NOMO-1 treated with dmso at 0.1 percent for 144 hours (cell line): ENCODE data around the gene RASSF3.
"Not testable (repeated sequence)": the region's sequence is repeated elsewhere in the genome, so short reads cannot be mapped to it uniquely, and the experiment has no call there.

Source experiments
- DNase-seq: peaks from one replicate; lab custom pipeline; 2025; ENCODE audit not compliant: unreplicated experiment; lab: John Stamatoyannopoulos, UW

The RASSF3 gene, protein sequence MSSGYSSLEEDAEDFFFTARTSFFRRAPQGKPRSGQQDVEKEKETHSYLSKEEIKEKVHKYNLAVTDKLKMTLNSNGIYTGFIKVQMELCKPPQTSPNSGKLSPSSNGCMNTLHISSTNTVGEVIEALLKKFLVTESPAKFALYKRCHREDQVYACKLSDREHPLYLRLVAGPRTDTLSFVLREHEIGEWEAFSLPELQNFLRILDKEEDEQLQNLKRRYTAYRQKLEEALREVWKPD

DNA sequence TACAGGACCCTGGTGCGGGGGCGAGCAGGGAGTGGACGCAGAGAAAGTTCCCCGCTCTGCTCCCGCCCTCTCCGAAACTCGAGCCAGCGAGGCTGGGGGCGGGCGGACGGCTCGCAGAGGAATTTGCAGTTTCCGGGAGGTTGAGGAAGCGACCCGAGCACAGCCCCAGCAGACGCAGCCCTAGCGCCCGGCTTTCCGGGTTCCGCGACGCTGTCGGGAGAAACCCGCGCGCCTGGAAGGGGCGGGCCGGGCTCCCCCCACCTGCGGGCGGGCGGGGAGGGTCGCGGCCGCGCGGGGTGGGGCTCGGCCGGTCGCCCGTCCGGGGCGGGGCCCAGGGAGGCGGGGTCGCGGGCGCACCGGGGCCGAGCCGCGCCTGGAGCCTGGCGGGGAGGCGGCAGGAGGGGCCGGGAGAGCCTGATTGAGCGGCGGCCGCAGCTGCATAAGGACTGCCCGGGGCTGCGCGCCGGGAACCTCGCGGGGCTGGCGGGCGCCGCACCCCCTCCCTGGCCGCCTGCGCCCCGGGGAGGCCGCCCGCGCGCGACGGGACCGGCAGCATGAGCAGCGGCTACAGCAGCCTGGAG, at the start of gene RASSF3:
Gene RASSF3 (plus strand): TSS at position 417 of the 581 bp plus-strand sequence. CDS start 138 bp downstream, at position 555.
- DNase-seq: peak; percentile 72

DNA sequence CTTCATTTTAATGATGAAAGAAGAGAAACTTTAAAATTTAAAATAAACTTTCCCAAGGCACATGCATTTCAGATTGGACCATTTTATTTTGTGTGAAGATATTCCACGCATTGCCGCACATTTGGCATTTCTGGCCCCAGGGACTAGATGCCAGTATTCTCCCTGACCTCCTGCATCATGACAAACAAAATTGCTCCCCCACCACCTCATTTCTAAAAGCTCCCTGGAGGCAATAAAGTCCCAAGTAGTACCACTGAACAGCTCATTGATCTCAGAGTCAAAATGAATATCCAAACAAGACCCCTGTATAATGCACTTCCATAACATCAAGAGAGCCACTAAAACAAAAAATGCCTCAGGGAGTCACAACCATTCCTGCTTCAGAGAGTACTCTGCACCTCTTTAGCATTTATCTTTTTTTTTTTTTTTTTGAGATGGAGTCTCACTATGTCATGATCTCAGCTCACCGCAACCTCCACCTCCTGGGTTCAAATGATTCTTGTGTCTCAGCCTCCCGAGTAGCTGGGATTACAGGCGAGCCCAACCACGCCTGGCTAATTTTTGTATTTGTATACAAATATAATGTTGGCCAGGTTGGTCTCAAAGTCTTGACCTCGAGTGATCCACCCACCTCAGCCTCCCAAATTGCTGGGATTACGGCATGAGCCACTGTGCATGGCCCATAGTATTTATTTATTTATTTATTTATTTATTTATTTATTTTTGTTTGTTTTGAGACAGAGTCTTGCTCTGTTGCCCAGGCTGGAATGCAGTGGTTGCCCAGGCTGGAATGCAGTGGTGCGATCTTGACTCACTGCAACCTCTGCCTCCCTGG, 48.8 kb upstream of the RASSF3 start:
- DNase-seq: no peak

DNA sequence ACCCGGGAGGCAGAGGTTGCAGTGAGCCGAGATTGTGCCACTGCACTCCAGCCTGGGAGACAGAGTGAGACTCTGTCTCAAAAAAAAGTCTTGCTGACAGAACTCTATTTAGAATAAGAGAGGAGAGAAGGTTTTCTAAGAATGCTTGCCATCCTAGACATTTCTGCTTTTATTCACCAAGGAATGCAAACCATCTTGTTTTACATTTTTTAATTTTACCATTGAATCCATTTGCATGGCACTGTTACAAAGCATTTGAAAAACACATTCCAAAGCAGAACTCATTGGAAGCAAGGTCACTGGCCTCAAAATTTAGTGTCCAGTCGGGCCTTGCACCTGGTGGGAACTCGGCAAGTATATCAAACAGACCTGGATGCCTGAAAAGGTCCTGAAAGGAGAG, 44.2 kb upstream of the RASSF3 start:
- DNase-seq: no peak

DNA sequence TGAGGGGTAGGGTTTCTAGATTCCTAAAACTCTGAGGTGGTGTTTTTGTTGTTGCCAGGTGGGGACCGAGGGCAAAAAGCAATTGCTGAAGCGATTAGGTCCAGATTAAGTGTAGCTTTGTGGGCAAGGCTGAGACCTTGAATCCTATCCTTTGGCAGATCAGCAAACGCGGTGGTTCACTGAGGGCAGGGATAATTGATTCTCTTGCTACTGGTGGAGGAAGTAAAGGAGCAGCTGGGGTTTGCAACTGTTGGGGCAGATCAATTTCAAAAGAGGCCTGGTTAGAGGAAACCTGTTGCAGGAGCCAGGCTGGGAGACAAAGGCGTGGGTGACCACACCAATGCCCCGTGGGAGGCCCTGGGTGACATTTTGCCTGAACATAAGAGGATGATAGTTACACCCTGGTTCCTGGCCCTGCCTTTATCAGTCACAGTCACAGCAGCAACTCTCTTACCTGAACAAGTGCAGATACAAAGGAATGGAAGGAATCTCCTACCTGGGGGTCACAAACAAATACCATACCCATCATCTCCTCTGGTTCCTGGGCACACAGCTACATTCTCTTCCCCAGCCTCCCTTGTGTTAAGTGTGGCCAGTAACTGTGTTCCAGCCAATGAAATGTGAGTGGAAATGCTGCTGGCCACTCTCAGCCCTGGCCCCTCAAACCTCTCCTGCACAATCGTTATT, 43.3 kb upstream of the RASSF3 start:
- DNase-seq: peak; percentile 47

DNA sequence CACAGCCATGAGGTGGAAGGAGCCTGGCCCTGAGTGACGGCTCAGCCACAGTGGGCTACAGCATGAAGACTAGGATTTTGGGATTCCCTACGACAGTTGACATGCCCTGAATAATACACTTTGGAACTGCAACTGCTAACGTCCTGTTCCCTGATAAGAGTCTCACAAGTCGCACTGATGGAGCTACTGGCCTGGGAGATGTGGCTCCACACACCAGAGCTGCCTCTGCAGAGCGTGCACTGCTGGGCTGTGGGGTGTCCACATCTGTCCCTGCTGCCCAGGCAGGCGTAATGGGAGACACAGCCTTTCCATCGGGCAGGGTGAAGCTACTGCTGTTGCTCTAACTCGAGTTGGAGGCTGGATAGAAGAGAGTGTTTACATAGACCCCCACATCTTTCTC, 42.7 kb upstream of the RASSF3 start:
- DNase-seq: no peak

DNA sequence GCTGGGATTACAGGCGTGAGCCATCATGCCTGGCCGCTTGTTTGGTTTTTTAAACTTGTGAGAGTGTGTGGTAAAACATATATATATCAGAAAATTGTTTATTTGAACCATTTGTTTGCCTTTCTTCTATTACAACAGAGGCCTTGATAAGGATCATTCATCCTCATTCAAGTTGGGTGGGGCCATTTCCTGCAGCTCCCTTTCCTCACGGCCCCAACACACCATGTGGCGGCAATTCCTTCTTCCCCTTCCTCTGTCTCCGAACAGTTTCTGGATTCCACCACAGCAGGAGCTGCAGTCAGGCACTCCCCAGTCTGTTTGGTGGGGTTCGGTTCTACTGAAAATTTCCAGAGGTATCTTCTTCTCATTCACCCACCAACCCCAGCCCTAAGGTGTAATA, 42.0 kb upstream of the RASSF3 start:
- no peak for DNase-seq

DNA sequence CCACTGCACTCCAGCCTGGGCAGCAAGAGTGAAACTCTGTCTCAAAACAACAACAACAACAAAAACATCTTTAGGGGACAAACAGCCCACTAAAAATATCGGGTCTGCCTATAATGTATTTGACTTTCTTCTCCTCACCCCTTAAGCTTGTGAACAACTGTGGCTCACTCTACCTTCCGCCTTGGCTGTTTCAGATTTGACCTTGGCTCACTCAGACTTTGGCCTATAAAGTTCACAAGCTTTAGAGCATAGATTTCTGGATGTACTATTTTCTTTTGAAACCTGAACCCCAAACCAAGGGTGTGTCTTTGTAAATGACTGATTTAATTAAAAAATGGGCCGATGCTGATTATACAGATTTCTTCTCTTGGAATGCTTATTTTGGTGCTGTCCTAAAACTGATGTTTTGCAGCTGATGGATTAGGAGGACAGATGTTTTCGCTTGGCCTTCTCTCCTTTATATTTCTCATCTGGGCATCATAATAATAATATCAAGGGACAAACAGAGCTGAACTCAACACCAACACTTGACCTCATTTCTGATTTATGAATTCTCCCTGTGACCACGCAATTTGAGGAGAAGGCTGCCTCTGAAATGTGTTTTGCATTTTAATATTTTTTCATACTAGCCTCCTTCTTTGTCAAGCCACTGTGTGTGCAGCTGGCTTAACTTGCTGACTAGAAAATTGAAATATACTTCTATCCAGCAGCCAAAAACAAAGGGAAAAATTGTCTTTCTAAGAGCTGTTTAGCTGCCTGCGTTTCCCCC, 40.2 kb upstream of the RASSF3 start:
- no peak for DNase-seq

DNA sequence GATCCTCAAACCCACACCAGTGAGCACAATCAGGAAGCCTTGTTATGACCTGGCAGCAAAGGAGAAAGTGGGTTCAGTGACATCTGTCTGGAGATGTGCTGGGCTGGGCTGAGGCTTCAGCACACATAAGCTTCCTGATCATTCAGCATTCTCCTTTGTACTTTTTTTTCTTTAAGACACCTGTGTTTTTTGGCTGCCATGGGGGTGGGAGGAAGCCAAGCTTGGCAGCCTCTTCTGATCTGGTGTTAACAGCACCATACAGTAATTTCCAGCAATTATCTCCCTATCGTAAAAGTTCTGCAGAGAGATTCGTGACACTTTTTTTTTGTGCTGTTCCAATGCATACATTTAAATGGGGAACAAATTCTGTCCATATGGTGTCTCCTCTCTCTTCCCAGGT, 38.9 kb upstream of the RASSF3 start:
- no peak for DNase-seq

DNA sequence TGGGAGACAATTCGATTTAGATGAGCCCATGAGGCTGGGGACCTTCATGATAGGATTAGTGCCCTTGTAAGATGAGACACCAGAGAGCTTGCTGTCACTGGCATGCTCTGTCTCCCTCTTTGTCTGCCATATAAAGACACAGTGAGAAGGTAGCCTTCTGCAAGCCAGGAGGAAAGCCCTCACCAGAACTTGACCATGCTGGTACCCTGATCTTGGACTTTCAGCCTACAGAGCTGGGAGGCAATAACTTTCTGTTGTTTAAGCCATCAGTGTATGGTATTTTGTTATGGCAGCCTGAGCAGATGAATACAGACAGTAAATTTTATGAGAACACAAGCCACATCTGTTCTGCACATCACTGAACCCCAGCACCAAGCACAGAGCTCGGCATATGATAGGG, 38.1 kb upstream of the RASSF3 start:
- no peak for DNase-seq

DNA sequence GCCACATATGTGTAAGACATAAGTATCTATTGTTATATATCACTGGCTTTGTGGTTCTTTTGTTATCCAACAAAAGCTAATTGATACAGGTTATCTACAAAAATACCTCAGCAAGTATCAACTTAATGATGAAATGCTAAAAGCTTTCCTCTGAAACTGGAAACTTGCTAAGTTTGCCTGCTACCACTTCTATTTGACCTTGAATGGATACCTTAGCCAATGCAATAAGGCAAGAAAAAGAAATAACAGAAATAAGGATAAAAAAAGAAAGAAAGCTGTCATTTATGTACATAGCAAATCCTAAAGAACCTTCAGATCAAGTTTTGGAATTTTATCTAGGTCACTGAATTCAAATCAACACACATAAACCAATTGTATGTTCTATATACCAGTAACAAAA, 35.5 kb upstream of the RASSF3 start:
- no peak for DNase-seq

DNA sequence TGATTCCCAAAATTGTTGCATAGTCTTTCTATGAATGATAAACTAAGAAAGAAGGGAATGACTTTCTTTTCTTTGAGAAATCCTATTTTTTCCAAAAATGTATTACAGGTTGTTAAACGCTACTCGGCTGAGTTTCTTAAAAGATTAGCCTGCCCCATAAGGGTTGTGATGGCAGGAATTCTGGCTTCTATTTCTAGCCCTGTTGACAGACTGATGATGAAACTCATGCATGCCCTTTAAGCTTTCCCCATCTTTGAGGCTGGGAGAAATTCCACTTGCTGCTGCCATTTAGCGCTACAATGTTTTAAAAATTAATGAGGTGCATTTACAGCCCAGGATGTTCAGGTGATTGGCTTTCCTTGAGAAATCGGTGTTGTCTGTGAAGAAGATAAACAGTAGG, 33.2 kb upstream of the RASSF3 start:
- DNase-seq: no peak

DNA sequence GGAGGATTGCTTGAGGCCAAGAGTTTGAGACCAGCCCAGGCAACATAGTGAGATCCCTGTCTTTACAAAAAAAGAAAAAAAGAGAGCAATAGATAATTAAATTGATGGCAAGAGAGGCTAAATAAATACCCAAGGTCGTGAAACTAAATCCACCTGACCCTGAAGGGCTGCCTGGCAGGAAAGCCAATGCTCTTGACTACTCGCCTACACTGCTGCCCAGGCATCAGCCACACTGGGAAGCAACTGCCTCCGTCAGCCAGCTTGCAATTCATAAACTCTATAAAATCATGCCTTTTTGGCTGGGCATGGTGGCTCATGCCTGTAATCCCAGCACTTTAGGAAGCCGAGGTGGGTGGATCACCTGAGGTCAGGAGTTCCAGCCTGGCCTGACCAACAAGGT, 31.7 kb upstream of the RASSF3 start:
- DNase-seq: no peak

DNA sequence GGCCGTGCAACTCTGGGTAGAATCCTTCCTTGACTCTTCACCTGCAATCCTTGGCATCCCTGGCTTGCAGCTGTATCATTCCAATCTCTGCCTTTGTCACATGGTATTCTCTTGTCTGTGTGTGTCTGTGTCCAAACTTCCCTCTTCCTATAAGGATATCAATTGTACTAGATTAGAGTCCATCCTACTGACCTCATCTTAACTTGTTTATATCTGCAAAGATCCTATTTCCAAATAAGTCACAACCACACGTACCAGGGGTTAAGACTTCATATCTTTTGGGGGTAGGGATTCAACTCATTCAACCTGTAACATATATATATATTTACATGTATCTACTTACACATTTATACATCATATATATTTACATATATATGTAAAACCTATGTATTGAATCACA, 29.6 kb upstream of the RASSF3 start:
- no peak for DNase-seq

DNA sequence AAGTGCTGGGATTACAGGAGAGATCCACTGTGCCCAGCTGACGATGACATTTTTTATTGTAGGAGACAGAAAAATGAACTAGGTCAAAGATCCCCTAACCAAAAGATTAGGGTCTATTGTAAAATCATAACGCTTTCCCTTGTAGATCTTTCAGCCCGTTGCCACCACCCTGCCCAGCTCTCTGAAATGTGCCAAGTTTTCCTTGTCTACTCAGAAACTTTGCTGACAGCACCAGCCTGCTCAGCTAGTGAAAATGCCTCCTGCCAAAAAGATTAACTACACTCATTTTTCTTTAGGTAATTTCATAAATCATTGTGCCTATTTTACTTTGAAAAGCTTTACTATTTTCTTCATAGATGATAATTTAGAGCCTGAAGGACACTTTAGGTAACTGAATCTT, 28.2 kb upstream of the RASSF3 start:
- no peak for DNase-seq

DNA sequence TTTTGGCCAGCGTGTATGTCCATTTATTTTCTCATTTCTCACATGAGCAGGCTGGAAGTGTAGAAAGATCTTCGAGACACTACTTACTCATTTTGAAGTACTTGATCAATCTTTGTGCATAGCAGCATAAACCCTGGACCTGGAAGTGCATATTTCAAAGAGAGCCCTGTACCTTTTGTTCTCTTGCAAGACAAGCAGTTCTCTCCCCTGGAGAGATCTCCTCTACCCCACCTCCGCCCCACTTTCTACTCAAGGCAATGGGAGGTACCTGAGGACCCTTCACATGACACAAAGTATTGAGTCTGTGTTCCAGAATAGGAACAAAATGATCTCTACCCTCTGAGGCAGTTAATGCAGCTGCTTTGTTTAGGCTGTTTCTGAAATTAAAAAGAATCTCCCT, 27.4 kb upstream of the RASSF3 start:
- DNase-seq: no peak

DNA sequence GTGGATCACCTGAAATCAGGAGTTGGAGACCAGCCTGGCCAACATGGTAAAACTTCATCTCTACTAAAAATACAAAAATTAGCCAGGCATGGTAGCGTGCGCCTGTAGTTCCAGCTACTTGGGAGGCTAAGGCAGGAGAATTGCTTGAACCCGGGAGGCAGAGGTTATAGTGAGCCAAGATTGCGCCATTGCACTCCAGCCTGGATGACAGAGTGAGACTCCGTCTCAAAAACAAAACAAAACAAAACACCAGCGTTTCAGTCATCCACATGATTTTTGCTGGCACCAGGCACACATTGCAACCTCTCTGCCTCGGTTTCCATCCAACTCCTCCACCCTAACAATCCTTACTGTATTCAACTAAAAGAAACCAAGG, 26.9 kb upstream of the RASSF3 start:
- not testable (repeated sequence) for DNase-seq

DNA sequence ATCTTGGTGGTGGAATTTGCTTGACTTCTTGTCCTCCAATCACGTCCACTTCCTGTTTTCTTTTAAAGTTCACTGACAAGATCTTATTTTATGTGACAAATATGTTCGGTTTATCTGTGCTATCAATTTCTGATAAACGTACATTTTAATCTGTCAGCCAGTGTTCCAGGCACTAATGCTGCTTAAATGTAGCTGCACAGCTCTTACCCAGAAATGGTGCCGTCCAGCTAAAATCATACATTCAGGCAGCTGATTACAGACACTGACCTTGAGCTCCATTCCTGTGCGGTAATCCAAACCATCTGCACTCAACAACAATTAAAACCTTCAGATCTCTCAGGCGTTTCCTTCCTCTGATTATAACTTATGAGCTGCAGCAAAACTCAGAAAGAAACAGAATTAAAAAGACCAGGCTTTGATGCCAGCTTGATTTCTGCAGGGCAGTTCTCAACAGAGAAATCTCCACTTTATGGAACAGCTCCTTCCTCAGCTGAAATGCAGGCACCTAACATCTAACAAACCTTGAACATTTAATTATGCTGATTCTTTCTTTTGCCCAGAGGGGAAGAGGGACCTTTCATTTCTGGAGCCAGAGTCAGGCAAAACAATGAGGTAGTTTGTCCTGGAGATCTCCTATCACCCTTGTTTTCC, 26.4 kb upstream of the RASSF3 start:
- DNase-seq: no peak

DNA sequence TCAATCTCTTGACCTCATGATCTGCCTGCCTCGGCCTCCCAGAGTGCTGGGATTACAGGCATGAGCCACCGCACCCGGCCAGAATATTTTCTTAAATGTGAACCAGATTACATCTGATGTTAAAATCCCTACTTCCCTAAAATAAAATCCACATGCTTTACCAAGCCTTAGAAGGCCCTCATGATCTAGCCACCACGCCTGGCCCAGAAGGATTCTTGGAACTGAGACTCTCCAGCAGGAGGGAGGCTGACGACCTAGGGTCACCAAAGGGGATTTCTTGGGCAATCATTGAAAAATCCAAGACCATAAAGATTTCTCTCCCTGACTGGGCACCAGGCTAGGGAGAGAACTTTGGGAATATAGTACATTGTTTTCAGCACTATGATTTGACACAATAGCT, 25.2 kb upstream of the RASSF3 start:
- no peak for DNase-seq

DNA sequence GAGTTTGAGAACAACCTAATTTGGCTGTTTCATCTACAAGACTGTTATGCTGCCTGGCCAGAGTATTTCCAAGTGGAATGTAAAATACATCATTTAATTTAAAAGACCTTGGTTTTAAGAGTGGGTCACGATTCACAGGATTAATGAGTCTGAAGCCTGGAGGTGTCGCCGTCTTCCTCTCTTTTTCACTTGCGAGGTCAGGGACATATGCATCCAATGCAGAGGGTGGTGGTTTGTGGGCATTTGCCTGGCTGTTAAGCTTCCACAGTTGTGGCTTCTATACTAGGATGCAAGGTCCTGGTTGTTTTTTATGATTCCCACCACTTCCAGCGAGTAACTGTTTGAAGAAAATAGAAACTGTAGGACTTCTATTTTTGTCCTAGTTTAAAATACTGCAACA, 22.8 kb upstream of the RASSF3 start:
- DNase-seq: no peak

DNA sequence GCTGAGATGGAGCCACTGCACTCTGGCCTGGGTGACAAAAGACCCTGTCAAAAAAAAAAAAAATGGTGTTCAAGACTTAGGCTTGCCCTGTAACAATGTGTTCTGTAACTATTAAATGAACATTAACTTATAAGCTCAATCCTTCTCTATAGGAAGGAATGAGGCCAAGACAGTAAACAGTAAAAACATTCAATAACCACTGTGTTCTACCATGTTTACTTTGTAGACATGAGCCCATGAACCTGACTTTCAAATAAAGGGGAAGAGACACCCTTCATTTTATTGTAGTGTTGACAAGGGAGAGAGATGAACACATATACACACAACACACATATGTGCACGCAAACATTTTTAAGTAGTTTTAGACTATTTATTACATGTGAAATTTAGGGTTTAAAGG, 20.1 kb upstream of the RASSF3 start:
- DNase-seq: no peak
